ENCODE measurements around the gene CDCA5. TPM values are rescaled to one million over a fixed set of nuclear protein-coding genes. Genes with fewer than 3 reads are reported as not detected.

Gene CDCA5
- polyA plus RNA-seq, 1 of the 3 experiments (the other 2 are of a cell fraction), result 16.3 TPM

DNA sequence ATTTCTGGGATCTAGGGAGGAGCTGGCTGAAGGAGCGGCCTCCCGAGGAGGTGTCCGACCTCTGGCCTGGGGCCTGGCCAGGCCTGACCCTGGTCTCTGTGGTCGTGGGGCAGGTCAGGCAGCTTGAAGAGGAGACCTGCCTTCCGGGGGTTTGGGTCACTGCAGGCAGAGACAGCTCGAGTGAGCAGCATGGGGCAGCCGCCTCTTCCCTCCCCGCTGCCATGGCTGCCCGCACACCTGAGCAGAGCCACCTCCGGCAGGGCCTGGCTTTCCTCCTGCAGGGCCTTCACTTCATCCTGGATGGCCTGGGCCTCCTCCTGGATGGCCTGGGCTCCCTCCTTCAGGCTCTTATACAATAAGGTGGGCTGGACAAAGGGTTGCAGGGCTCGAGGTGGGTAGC lies 17.5 kb downstream of the CDCA5 start:
- H3K9me2 ChIP-seq, result no peaks in the 10 kb centered on the region
- H4K20me1 ChIP-seq (ENCODE audit: insufficient read depth), result no peaks in the 10 kb centered on the region
- DNase-seq, result no peak
- no peaks in the 10 kb centered on the region; a peak in 1 of 4 replicates for H3K4me1 ChIP-seq (ENCODE audit: control insufficient read depth in 1 of 2, insufficient read depth in 2 of 2, low read depth in 1 of 2, low read length in 1 of 2)
- H3K36me3 ChIP-seq (replicated peaks in 1 of 2; ENCODE audit: control insufficient read depth in 1 of 2, insufficient read depth in 2 of 2, low read length in 1 of 2), result no peaks in the 10 kb centered on the region
- no peaks in the 10 kb centered on the region for H3K9me3 ChIP-seq
- TF ChIP-seq TAF1 (IDR thresholded peaks at IDR 0.05; ENCODE audit: borderline replicate concordance, low read depth, low read length), result no peak
- TF ChIP-seq MEF2A (IDR thresholded peaks at IDR 0.05; ENCODE audit: borderline replicate concordance, low read depth), result no peak
- TF ChIP-seq CHD2 (IDR thresholded peaks at IDR 0.05; ENCODE audit: low read length, partially characterized antibody), result no peak
- TF ChIP-seq SIN3A (IDR thresholded peaks at IDR 0.05; ENCODE audit: borderline replicate concordance, low read depth, low read length), result no peak
- no peak for TF ChIP-seq JUND (IDR thresholded peaks at IDR 0.05)
- no peak for TF ChIP-seq TEAD4 (IDR thresholded peaks at IDR 0.05; ENCODE audit: borderline replicate concordance, insufficient read depth)
- no peak for TF ChIP-seq CTCF (IDR thresholded peaks at IDR 0.05)
- TF ChIP-seq TCF12 (IDR thresholded peaks at IDR 0.05), result no peak
- TF ChIP-seq, protein P1, sequence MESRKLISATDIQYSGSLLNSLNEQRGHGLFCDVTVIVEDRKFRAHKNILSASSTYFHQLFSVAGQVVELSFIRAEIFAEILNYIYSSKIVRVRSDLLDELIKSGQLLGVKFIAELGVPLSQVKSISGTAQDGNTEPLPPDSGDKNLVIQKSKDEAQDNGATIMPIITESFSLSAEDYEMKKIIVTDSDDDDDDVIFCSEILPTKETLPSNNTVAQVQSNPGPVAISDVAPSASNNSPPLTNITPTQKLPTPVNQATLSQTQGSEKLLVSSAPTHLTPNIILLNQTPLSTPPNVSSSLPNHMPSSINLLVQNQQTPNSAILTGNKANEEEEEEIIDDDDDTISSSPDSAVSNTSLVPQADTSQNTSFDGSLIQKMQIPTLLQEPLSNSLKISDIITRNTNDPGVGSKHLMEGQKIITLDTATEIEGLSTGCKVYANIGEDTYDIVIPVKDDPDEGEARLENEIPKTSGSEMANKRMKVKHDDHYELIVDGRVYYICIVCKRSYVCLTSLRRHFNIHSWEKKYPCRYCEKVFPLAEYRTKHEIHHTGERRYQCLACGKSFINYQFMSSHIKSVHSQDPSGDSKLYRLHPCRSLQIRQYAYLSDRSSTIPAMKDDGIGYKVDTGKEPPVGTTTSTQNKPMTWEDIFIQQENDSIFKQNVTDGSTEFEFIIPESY (IDR thresholded peaks at IDR 0.05; ENCODE audit: borderline replicate concordance, low read depth), result no peak
- TF ChIP-seq POLR2AphosphoS5 (IDR thresholded peaks at IDR 0.05; ENCODE audit: low read depth, low read length), result no peak
- TF ChIP-seq GABPA (IDR thresholded peaks at IDR 0.05; ENCODE audit: low read depth), result no peak
- H3K27me3 ChIP-seq (ENCODE audit: insufficient read depth), result no peaks in the 10 kb centered on the region
- CTCF ChIA-PET, result interaction anchor here (0.6 to 1.8 kb wide), 2 partner anchors 27 to 52 kb away, joined by 4 to 9 read pairs; partner anchors contain the start of gene ARL2
- no peak overlapping the region for H3K4me2 ChIP-seq
- no peak overlapping the region for H3K27ac ChIP-seq (ENCODE audit: low read depth in 2 of 2, low read length in 1 of 2)
- 74% methylated on average over 3 of the region's 11 CpGs for WGBS (ENCODE audit: low lambda C conversion rate)
- no peaks in the 10 kb centered on the region for H3K79me2 ChIP-seq (ENCODE audit: insufficient read depth)
- H3F3A ChIP-seq (replicated peaks; ENCODE audit: insufficient read depth), result no peaks in the 10 kb centered on the region
- H3K9ac ChIP-seq, result no peak overlapping the region
- no peak overlapping the region for H3K4me3 ChIP-seq (ENCODE audit: low read depth in 2 of 2, low read length in 1 of 2)
- POLR2A ChIA-PET, result interaction anchor here (1.0 kb wide), 1 partner anchor 8 kb away, joined by 4 read pairs; no protein-coding TSS in a partner anchor
- no peak overlapping the region for H2AFZ ChIP-seq (ENCODE audit: low read depth)

DNA sequence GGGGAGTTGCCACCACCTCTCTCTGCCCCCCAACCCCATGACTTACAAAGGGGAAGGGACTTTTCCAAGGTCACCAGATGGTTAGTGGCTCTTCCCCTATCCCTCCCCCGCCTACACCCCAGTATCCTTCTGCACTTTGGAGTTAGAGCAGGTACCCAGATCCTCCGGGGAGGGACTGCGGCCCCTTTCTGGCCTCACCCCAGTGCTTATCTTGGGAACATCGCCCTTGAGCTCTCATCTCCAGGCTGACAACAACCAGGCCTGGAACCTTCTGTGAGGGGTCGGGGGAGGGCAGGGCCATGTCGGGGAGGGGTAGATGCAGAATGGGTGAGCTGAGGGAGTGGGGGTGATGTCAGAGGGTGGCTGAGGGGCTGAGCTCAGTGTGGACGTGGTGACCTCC lies 18.0 kb downstream of the CDCA5 start:
- ChIA-PET CTCF (interaction anchor here (0.6 to 1.8 kb wide), 2 partner anchors 28 to 51 kb away, joined by 4 to 9 read pairs; partner anchors contain the start of gene ARL2), POLR2A (interaction anchor here (1.0 kb wide), 1 partner anchor 8 kb away, joined by 4 read pairs; no protein-coding TSS in a partner anchor)
- Histone ChIP-seq H3K9ac (no peak overlapping the region), H3K9me2 (no peaks in the 10 kb centered on the region), H3K36me3 (replicated peaks in 1 of 2; ENCODE audit: control insufficient read depth in 1 of 2, insufficient read depth in 2 of 2, low read length in 1 of 2) (no peaks in the 10 kb centered on the region), H3K27ac (ENCODE audit: low read depth in 2 of 2, low read length in 1 of 2) (no peak overlapping the region), H3F3A (replicated peaks; ENCODE audit: insufficient read depth) (no peaks in the 10 kb centered on the region), H3K4me2 (no peak overlapping the region), H3K79me2 (ENCODE audit: insufficient read depth) (no peaks in the 10 kb centered on the region), H3K4me3 (ENCODE audit: low read depth in 2 of 2, low read length in 1 of 2) (no peak overlapping the region), H3K9me3 (no peaks in the 10 kb centered on the region), H3K4me1 (ENCODE audit: control insufficient read depth in 1 of 2, insufficient read depth in 2 of 2, low read depth in 1 of 2, low read length in 1 of 2) (no peaks in the 10 kb centered on the region; a peak in 1 of 4 replicates), H3K27me3 (ENCODE audit: insufficient read depth) (no peaks in the 10 kb centered on the region), H4K20me1 (ENCODE audit: insufficient read depth) (no peaks in the 10 kb centered on the region), H2AFZ (ENCODE audit: low read depth) (no peak overlapping the region)
- DNase-seq, result peak; percentile 52
- 51% methylated on average over 4 of the region's 7 CpGs for WGBS (ENCODE audit: low lambda C conversion rate)
- TF ChIP-seq ELF1 (IDR thresholded peaks at IDR 0.05) (no peak), EZH2phosphoT487 (IDR thresholded peaks at IDR 0.05; ENCODE audit: borderline replicate concordance, low read depth) (no peak), RXRA (IDR thresholded peaks at IDR 0.05; ENCODE audit: borderline replicate concordance, low read depth) (no peak), PBX3 (IDR thresholded peaks at IDR 0.05) (no peak), RFX5 (IDR thresholded peaks at IDR 0.05; ENCODE audit: low read length) (no peak)
- TF ChIP-seq, protein P2, sequence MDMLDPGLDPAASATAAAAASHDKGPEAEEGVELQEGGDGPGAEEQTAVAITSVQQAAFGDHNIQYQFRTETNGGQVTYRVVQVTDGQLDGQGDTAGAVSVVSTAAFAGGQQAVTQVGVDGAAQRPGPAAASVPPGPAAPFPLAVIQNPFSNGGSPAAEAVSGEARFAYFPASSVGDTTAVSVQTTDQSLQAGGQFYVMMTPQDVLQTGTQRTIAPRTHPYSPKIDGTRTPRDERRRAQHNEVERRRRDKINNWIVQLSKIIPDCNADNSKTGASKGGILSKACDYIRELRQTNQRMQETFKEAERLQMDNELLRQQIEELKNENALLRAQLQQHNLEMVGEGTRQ (IDR thresholded peaks at IDR 0.05; ENCODE audit: borderline replicate concordance, low read depth, low read length), result no peak
- TF ChIP-seq, protein P3, sequence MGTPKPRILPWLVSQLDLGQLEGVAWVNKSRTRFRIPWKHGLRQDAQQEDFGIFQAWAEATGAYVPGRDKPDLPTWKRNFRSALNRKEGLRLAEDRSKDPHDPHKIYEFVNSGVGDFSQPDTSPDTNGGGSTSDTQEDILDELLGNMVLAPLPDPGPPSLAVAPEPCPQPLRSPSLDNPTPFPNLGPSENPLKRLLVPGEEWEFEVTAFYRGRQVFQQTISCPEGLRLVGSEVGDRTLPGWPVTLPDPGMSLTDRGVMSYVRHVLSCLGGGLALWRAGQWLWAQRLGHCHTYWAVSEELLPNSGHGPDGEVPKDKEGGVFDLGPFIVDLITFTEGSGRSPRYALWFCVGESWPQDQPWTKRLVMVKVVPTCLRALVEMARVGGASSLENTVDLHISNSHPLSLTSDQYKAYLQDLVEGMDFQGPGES (IDR thresholded peaks at IDR 0.05; ENCODE audit: low read depth, low read length), result no peak

Data from SK-N-SH (cell line).